GM19452 (cell line): ENCODE data around the gene PRR33.

Source experiments
- ATAC-seq: cut with Tn5 transposase; IDR thresholded peaks from one replicate; pipeline ENCODE4 v1.9.1; 2021; ENCODE audit not compliant: unreplicated experiment

PRR33 gene

DNA sequence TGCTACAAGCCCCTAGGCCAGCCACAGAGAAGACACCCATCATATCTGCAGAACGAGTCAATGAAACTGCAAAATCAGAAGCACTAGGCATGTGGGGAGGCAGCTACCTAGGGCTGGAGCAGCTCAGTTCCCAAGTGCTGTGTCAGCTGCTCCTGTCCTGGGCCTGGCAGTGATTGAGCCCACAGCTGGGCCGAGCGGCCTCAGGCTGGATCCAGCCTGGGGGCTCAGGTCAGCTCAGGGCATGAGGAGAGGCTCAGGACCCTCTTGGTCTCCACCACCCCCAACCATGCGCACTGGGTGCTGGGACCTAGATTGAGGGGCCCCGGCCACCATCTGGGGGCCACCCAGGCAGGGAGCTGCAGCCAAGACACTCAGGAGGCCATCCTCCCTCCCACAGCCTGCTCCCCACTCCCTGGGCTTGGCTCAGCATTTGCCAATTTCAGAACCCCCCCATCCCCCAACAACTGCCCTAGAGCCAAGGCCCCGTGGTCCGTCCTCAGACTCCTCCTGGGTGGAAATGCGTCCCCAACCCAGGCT, 25.4 kb upstream of the PRR33 start:
- no peak for ATAC-seq

DNA sequence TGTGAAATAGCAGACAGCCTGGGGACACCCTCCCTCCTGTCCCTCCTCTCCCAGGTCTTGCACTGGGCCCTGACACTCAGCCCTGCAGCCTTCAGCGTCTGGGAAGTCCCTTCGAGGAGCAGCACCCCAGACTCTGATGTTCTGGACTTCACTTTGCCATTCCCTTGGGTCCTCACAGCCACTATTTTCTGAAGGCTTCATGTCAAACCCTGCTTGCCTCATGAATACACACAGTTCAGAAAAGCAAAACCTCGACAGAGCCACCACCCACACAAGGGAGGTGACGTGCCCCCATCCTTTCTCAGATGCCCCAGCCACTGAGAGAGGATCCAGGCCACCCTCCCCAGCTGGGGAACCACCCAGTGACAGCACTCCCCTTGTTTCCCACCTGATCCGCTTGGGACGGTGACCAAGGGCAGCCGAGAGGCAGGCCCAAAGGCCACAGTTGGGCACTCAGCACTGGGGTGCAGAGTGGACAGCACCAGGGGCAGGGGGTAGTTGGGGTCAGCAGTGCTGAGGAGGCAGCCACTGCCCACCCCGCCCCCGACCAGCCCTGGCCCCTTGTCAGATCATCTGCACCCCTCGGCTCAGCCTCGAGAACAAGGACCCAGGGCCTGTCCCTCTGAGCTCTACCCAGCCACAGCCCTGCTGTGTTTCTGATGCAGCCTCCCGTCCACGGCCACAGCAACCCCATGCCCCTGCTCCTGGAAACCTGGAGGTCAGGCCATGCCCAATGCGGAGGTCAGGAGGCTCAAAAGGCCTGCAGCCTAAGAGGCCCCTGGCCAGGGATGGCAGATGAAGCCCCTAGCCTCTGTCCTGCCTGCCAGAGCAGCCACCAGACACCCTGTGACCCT, 24.7 kb upstream of the PRR33 start:
- no peak for ATAC-seq

DNA sequence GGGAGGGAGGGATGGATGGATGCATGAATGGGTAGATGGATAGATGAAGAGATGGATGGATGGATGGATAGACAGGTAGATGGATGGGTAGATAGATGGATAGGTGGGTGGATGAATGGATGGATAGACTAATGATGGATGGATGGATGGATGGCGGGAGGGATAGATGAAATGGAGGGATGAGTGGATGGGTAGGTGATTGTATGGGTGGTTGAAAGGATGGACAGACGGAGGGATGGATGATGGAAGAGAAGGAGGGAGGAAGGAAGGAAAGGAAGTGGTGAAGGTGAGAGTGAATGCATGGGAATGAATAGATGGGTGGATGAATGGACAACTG, 24.1 kb upstream of the PRR33 start:
- no peak for ATAC-seq

DNA sequence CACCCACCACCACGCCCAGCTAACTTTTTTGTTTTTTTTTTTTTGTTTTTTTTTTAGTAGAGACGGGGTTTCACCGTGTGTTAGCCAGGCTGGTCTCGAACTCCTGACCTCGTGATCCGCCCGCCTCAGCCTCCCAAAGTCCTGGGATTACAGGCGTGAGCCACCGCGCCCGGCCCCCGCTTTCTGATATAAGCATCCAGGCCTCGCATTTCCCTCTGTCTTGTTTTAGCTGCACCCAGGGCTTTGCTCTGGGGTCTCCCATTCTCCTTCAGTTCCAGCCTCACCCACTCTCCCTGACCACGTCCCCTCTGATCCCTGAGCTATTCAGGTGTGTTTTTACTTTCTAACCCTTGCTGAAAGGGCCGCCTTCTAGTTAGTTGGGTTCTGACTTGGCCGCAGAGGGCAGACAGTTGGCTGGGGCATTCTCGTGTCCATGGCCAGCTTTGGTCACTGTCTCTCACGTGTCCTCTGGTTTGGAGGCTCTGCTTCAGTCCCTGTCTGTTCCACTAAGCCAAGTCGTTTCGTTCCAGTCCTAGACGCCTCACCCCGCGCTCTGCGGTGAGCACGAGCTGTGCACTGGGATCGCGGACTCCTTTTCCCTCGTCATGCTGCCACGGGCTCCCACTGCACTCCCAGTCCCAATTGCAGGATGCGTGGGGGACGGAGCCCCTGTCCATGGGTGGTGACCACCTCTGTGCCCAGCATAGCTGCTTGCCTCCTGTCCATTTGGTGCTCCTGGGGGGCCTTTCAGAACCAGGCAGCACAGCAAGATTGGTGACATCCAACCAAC, 21.8 kb upstream of the PRR33 start:
- ATAC-seq: no peak

DNA sequence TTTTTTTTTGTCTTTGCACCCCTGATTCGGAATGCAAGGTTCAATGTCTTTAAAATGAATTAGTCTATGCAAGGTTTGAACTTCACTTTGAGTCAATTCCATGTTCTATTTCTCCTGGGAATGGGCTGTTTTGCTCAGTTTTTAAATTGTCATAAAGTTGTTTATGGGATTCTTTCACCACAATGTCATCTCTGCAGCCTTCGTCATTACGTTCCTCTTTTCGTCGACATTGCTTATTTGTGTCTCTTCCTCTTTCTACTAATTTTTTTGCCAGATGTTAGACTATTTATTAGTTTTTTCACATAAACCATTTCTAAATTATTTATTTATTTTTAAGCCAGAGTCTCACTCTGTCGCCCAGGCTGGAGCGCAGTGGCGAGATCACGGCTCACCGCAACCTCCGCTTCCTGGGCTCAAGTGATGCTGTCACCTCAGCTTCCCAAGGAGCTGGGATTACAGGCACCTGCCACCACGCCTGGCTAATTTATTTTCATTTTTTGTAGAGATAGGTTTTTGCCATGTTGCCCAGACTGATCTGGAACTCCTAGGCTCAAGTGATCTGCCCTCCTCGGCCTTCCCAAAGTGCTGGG, 20.7 kb upstream of the PRR33 start:
- no peak for ATAC-seq

DNA sequence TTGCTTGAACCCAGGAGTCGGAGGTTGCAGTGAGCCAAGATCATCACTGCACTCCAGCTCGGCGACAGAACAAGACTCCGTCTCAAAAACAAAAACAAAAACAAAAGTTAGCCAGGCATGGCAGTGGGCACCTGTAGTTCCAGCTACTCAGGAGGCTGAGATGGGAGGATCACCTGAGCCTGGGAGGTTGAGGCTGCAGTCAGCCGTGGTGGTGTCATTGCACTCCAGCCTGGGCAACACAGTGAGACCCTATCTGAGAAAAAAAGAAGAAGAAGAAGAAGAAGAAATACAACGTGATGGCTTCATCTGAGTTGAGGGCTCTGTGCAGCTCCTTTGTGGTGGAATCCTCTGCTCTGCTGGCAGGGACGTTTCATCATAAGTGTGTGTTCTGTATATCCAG, 17.8 kb upstream of the PRR33 start:
- ATAC-seq: no peak

DNA sequence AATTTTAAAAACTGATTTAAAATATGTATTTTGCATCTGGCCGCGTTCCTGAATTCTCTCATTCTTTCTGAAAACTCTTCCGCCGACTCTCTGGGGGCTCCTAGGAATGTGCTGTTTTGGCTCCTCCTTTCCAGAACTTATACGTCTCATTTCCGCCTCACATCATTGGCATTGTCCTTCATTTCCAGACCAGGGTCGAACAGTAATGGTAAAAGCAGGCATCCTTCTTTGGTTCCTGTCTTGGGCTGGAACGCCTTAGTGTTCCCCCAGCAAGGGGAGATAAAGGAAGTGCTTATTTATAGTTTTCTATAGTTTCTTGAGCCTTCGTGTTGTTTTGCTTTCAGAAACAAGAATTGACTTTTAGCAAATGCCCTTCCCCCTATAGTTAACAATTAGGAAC, 16.9 kb upstream of the PRR33 start:
- no peak for ATAC-seq

DNA sequence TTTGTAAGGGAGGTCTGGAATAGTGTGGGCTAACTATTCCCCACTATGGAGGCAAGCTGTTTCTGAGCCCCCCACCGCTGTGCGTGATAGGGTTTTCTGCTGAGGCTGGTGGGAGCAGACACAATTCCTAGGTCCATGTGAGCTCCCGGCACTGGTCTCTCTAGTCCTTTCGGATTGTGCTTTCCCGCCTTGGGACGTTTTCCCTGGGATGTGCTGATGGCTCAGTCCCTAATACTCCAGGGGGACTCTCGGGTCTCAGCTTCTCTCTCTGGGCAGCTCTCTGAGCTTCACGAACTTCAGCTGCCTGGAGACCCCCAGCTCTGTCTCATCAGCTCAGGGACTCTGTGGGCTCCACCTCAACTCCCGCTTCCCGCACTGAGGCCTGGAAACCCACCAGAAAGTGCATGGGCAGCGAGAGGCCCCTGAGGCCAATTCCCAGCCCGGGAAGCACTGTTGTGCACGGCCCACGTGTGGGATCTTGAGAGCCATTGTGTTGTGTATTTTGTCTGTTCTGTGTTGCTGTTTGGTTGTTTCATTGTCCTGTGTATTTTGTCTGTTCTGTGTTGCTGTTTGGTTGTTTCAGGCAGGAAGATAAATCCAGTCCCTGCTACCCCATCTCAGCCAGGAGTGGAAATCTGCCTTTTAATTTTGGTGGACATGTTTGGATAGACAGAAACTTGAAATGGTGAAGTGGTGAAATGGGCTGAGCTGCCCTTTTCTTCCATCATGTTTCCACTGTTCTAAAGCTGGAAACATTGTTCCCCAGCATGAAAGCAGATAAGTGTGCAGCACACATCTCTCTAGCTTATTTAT, 15.1 kb upstream of the PRR33 start:
- ATAC-seq: no peak

DNA sequence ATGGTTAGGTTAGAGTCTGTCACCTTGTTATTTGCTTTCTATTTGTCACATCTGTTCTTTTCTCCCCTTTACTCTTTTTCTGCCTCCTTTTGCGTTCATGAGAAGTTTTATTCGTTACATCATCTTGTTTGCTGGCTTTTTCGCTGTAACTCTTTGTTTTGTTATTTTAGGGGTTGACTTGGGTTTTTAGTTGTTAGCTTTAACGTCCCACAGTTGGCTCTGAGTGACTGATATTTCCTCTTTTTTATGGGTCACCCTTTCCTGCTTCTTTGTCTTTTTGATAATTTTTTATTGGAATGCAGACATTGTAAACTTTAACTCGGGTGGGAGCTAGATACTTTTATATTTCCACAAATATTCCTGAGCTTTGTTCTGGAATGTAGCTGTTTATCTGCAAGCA, 14.5 kb upstream of the PRR33 start:
- no peak for ATAC-seq

DNA sequence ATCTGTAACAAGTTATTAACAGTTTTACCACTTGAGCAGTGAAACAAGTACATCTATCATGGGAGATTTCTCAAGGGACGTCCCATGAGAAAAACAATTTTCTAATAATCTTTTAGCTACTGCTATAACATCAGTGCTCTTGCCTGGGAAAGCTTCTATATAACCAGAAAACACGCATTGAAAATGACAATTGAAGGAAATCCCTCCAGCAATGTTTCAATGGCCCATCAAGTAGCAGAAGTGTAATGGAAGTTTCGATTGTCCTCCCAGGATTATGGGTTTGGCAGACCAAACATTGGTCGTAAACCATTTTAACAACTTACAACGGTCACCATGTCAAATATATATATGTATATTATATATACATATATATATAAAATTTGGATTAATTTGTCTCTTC, 8.0 kb upstream of the PRR33 start:
- ATAC-seq: no peak

DNA sequence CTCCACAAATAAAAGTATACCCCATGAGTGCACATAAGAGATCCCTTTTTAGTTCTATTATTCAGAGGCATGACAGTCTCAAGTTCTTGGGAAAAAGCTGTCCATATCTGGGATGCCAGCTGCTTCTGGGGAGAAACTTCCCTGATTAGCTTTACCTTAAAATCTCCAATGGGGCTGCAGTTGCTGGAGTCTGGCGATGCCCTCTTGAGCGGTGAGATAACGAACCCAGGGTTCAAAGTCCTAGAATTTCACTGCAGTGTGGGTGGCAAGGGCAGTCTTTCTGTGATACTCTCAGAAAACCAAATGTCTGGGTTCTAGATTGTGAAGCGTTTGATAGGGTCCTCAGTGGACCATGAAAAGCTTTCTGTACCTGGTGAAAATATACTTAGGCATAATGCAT, 7.4 kb upstream of the PRR33 start:
- ATAC-seq: no peak

DNA sequence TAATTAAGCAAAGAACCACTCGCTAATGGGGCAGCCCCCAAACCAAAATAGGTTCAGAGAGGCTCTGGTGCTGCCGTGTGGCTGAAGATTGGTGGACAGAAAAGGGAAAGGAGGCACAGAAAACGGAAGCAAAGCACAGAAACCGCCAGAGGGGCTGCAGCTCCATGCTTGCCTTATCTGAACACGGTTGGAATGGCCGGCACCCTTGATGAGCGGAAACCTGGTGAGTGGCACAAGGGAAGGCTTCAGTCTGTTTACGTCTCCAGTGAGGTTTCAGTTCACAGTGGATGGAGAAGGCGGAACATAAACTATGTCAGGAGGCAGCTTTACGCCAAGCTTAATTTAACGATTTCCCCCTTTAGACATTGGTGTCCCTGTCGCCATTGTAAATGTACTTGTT, 5.2 kb upstream of the PRR33 start:
- ATAC-seq: no peak

DNA sequence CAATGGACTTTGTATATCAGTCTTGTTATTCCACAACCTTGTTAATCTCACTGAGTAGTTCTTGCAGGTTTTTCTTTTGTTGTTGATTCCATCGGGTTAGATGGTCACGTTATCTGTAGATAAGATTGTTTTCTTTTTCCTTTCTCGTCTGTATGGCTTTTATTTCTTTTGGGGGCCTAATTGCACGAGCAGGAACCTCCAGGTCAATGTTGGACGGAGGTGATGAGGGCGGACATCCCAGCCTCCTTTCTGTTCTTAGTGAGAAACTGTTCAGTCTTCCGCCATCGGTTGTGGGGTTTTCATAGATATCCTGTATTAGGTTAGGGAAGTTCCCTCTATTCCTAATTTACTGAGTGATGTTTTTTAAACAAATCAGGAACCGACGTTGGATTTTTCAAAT, 4.8 kb upstream of the PRR33 start:
- ATAC-seq: no peak

DNA sequence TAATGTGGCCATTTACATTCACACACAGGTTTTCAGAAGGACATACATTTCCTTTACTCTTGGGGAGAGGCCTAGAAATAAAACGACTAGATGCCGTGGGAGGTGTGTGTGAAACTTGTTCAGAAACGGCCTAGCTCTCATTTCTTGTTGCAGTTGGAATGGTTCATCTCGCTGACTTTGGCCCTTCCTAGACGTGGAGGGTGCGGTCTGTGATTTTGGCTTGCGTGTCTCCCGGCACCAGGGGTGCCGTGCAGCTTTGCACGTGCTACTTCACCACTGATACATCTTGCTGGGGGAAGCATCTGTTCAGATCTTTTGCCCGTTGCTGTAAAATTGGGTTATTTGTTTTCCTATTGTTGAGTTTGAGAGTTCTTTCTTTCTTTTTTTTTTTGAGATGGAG, 3.1 kb upstream of the PRR33 start:
- no peak for ATAC-seq

DNA sequence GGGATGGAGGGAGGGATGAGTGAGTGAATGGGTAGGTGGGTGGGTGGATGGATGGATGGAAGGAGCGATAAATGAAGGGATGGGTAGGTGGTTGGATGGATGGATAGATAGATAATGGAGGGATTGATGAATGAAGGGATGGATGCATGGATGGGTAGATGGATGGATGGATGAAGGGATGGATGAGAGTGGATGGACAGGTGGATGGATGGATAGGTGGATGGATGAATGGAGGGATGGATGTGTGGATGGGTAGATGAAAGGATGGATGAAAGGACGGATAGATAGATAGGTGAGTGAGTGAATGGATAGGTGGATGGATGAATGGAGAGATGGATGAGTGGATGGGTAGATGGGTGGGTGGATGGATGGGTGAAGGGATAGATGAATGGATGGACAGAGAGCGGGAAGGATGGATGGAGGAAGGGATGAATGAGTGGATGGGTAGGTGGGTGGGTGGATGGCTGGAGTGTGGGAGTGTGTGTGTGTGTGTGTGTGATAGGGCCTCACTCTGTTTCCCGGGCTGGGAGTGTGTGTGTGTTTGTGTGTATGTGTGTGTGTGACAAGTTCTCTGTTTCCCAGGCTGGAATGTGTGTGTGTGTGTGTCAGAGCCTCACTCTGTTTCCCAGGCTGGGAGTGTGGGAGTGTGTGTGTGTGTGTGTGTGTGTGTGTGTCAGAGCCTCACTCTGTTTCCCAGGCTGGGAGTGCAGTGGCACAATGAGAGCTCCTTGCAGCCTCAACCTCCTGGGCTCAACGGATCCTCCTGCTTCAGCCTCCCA, 2.1 kb upstream of the PRR33 start:
- no peak for ATAC-seq

DNA sequence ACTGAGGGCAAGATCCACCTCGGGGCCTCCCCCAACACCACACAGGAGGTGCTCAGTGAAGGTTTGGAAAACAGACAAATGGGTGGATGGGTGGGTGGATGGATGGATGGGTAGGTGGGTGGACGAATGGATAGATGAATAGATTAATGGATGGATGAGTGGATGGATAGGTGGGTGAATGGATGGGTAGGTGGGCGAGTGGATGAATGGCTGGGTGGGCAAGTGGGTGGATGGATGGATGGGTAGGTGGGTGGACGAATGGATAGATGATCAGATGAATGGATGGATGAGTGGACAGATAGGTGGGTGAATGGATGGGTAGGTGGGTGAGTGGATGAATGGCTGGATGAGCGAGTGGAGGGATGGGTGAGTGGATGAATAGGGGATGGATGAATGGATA, 863 bp upstream of the PRR33 start:
- no peak for ATAC-seq

DNA sequence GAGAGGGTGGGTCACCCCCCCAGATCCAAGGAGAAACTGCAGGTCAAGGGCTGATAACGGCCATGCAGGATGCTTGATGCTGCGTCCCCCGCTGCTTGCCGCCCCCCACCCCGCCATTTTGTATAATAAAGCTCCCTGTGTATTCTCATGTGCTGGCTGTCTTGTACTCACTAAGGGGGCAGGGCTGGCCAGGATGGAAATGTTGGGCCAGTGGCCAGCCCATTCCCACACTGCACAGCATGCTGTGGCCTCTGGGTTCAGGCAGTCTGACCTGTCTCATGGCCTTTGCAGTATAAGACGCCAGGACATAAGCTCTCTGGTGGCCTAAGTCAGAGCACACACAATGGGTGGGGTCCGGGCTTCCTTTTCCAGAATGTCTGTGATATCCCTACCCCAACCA, 421 bp upstream of the PRR33 start:
- no peak for ATAC-seq

DNA sequence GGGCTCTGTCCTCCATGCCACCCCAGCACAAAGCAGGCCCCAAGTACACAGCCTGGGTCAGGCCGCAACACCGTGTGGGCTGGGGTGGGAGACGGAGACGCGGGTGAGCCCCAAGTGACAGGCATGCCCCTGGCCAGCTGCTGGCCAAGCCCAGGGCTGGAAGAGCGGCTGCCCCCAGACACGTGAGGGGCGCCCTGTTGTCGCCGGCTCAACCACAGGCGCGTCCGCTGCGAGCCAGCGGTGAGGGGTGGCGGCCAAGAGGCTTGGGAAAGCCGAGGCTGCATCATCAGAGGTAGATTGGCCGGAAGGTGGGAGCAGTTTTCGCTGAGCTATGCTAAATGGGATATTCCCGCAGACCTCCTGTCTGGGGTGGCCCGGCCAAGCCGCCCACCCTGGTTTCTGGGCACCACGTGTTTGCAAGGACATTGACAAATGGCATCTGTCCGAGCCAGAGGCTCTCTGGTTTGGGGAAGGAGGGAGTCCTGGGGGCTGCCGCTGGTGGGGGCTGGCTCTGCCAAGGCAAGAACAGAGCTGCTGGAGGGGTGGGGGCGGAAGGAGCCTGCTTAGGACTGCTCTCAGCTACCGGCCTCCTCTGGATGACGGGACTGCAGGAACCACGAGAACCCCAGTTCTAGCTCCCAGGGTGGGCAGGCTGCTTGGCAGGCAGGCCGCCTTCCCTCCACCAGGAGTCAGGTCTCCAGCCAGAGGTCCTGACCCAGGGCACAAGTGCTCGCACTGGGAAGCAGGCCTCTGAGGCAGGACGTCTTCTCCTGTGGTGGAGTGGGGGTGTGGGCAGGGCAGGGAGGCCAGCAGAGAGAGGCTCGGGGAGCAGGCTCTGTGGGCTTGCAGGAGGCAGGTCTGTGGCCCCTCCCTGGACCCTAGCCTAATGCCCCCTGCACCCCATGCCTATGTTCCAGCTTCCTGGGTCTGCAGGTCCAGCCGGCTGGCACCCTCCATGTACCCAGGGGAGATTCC, 552 bp downstream of the PRR33 start:
- ATAC-seq: no peak
